ENCODE data around the gene CFAP46. TPM values are rescaled to one million over a fixed set of nuclear protein-coding genes. Genes with fewer than 3 reads are reported as not detected.

Gene CFAP46
- total RNA-seq, 6 experiments from 2014 or later, result 0.31 to 1.4 (median 0.32) TPM; not detected in 1

DNA sequence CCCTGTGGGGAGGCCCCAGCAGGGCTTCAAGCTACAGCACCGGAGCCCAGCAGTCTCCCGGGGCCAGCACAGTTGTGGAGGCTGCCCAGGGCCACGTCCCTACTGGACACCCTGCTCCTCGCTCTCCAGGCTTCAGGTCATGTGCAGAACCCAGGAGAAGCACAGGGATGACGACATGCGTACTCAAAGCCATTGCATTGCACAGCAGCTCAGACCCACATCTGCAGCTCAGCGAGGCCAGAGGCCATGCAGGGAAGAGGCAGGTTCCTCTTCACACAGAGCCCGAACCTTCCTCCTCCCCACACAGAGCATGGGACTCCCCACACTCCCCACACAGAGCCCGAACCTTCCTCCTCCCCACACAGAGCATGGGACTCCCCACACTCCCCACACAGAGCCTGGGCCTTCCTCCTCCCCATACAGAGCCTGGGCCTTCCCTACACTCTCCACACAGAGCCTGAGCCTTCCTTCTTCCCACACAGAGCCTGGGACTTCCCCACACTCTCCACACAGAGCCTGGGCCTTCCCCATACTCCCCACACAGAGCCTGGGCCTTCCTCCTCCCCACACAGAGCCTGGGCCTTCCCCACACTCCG lies 12.3 kb downstream of the CFAP46 start:
- H3K36me3 Mint-ChIP-seq (ENCODE audit: low read depth), result no peaks in the 10 kb centered on the region
- DNase-seq, result no peak
- H3K4me1 Mint-ChIP-seq (ENCODE audit: low read depth), result no peaks in the 10 kb centered on the region
- no peak overlapping the region for H3K27ac Mint-ChIP-seq
- H3K4me3 Mint-ChIP-seq, result no peak overlapping the region
- peaks cover 4% of the 10 kb centered on the region; the same call in 1 of the 2 replicates for H3K27me3 Mint-ChIP-seq (ENCODE audit: insufficient read depth)
- TF ChIP-seq, protein P1, sequence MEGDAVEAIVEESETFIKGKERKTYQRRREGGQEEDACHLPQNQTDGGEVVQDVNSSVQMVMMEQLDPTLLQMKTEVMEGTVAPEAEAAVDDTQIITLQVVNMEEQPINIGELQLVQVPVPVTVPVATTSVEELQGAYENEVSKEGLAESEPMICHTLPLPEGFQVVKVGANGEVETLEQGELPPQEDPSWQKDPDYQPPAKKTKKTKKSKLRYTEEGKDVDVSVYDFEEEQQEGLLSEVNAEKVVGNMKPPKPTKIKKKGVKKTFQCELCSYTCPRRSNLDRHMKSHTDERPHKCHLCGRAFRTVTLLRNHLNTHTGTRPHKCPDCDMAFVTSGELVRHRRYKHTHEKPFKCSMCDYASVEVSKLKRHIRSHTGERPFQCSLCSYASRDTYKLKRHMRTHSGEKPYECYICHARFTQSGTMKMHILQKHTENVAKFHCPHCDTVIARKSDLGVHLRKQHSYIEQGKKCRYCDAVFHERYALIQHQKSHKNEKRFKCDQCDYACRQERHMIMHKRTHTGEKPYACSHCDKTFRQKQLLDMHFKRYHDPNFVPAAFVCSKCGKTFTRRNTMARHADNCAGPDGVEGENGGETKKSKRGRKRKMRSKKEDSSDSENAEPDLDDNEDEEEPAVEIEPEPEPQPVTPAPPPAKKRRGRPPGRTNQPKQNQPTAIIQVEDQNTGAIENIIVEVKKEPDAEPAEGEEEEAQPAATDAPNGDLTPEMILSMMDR (IDR thresholded peaks at IDR 0.05), result no peak
- no peaks in the 10 kb centered on the region for H3K9me3 Mint-ChIP-seq

DNA sequence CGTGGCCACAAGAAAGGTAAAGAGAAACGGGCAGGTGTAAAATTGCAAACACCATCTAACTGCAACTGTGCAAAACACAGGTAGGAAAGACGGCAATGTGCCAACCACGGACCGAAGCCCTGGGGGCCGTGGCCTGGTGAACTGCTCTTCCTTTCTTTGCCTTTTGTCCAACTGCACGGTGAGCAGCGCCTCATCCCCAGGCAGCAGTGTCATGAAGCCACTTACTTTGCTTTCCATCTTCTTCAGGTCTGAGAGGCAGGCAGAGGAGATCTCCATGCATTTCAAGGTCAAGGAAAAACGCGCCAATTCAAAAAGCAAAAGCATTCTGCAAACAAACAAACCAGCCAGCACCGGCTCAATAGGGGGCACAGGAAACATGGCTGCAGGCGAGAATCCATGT lies 12.9 kb downstream of the CFAP46 start:
- H3K27me3 Mint-ChIP-seq (ENCODE audit: insufficient read depth), result peaks cover 4% of the 10 kb centered on the region; the same call in 1 of the 2 replicates
- no peaks in the 10 kb centered on the region for H3K4me1 Mint-ChIP-seq (ENCODE audit: low read depth)
- H3K27ac Mint-ChIP-seq, result no peak overlapping the region
- no peaks in the 10 kb centered on the region for H3K9me3 Mint-ChIP-seq
- H3K4me3 Mint-ChIP-seq, result no peak overlapping the region
- TF ChIP-seq, protein P1 (IDR thresholded peaks at IDR 0.05), result no peak
- no peak for DNase-seq
- H3K36me3 Mint-ChIP-seq (ENCODE audit: low read depth), result no peaks in the 10 kb centered on the region

DNA sequence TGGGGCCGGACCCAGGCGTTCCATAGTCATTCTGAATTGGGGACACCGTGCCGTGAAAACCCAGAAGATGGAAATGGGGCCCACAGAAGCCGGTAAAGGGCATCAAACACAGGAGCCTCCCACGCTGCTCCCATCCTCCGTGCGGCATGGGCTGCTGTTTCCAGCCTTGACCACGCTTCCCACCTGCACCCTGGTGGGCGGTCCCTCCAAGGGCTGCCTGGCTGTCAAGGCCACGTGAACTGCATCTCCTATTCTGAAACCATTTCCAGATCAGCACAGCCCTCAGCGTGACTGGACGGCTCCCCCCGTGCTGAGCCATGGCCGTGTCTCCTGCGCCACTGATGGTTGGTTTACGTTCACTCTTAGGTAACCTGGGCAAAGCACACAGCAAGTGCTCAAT lies 14.1 kb downstream of the CFAP46 start:
- H3K4me1 Mint-ChIP-seq (ENCODE audit: low read depth), result no peaks in the 10 kb centered on the region
- H3K4me3 Mint-ChIP-seq, result no peak overlapping the region
- H3K36me3 Mint-ChIP-seq (ENCODE audit: low read depth), result no peaks in the 10 kb centered on the region
- DNase-seq, result no peak
- H3K9me3 Mint-ChIP-seq, result no peaks in the 10 kb centered on the region
- H3K27ac Mint-ChIP-seq, result no peak overlapping the region
- H3K27me3 Mint-ChIP-seq (ENCODE audit: insufficient read depth), result peaks cover 4% of the 10 kb centered on the region; the same call in 1 of the 2 replicates
- TF ChIP-seq, protein P1 (IDR thresholded peaks at IDR 0.05), result no peak

DNA sequence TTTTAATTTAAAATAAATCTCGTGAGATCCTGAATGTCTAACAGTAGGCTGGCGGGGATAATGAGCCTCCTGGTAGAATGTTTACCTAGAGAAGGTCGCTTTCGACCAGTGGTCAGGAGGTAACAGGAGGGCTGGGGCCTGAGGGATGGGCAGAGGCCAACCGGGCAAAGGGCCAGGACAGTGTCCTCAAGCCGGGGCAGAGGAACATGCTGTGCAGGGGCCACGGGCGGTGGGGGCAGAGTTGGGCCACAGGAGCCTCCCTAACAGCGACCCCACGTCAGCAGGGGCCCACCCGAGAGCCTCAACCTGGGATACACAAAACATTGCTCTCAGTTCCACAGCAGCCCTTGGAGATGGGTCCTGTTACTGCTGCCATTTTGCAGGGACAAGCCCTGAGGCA lies 14.5 kb downstream of the CFAP46 start:
- Mint-ChIP-seq H3K4me1 (ENCODE audit: low read depth) (no peaks in the 10 kb centered on the region), H3K4me3 (no peak overlapping the region), H3K27me3 (ENCODE audit: insufficient read depth) (peaks cover 4% of the 10 kb centered on the region; the same call in 1 of the 2 replicates), H3K36me3 (ENCODE audit: low read depth) (no peaks in the 10 kb centered on the region), H3K9me3 (no peaks in the 10 kb centered on the region), H3K27ac (no peak overlapping the region)
- no peak for DNase-seq
- TF ChIP-seq, protein P1 (IDR thresholded peaks at IDR 0.05), result no peak

DNA sequence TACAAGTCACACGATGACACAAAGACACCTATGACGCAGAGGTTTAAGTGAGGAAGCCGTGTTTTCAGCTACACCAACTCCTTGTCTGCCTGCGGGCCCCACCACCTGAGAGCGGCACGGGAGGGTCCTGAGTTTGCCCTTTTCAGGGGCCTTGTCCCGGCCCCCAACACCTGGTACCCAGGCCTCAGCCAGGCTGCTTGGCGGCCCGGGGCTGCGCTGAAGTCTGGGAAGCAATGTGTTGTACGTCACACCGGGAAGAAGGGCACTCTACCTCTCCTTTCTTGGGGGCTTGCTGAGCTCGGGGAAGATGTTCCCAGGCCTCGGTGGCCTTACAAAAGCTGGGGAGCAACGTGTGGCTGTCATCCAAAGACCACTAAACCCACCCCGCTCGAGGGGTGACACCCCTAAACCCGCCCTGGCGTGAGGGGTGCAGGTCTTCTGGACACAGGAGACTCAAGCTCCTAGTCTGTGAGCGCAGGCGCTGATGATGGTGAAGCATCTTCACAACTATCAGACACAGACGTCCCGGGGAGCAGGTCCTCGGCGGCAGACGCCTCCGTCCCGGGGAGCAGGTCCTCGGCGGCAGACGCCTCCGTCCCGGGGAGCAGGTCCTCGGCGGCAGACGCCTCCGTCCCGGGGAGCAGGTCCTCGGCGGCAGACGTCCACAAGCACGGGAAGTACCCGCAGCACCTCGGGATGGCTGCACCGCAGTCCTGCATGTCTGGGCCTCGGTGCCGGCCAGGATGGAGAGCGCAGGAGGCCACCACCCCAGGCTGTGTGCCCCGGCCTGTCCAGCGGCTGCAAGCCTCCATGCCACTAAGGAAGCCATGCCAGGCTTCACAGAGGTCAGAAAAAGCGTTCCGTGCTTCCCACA lies 15.4 kb downstream of the CFAP46 start:
- Mint-ChIP-seq H3K27me3 (ENCODE audit: insufficient read depth) (no peaks in the 10 kb centered on the region; the same call in 1 of the 2 replicates), H3K4me1 (ENCODE audit: low read depth) (no peaks in the 10 kb centered on the region), H3K36me3 (ENCODE audit: low read depth) (no peaks in the 10 kb centered on the region), H3K4me3 (no peak overlapping the region), H3K9me3 (no peaks in the 10 kb centered on the region), H3K27ac (no peak overlapping the region)
- TF ChIP-seq, protein P1 (IDR thresholded peaks at IDR 0.05), result no peak
- DNase-seq, result no peak

All from HFFc6 (cell line).